ENCODE data around the gene UBXN7.
"Not testable (repeated sequence)": the region's sequence is repeated elsewhere in the genome, so short reads cannot be mapped to it uniquely, and the experiment has no call there.

UBXN7 gene

DNA sequence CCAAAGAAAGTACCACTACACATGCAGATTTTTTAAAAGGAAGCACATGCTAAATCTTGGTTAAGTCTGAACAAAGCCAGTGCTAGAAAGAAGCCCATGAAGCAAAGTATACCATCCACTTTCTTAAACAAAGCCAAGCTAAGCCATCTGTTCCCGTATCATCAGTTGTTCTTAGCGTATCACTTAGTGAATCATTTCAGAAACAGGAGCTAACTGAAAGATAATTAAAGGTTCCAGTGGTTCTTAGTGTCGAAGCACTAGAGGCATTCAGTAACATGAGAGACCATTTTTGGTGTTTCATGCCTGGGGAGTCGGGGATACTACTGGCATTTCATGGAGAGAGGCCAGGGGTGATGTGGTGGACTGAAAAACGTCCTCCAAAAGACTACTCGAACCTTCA is 12.8 kb downstream of the UBXN7 start:
- DNase-seq (ENCODE audit: low read depth in 2 of 2) = no peak

- no peak for DNase-seq (ENCODE audit: low read depth in 2 of 2)
Measured at GRCh38 chr3:196418601-196419000, 13.6 kb downstream of the UBXN7 start.

DNA sequence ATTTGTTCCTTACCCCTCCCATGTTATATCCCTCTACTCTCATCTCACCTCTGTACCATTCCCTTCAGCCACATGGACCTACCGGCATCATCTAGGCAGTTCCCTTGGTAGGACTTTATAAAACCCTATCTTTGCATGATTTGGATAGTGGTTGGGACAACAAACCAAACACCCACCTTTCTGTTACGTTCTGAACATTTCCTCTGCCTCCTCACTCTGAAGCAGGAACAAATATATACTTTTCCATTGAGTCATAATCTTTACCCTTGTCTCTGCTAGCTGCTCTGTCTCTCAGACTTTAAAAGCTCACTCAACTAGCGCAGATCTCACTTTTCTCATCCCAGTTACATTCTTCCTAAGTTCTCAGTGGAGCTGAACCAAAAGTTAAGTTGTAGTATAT is 17.8 kb downstream of the UBXN7 start:
- DNase-seq (ENCODE audit: low read depth in 2 of 2) = no peak

DNA sequence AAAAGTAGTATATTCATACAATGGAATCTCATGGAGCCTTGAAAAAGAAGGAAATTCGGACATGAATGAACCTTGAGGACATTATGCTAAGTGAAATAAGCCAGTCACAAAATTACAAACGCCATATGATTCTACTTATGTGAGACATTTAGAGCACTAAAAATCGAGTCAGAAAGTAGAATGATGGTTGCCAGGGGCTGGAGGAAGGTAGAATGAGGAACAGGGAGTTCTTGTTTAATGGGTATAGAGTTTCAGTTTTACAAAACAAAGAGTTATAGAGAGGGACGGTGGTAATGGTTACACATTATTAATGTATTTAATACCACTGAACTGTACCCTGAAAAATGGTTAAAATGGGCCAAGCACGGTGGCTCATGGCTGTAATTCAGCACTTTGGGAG is 19.5 kb downstream of the UBXN7 start:
- DNase-seq (ENCODE audit: low read depth in 2 of 2) = no peak

DNA sequence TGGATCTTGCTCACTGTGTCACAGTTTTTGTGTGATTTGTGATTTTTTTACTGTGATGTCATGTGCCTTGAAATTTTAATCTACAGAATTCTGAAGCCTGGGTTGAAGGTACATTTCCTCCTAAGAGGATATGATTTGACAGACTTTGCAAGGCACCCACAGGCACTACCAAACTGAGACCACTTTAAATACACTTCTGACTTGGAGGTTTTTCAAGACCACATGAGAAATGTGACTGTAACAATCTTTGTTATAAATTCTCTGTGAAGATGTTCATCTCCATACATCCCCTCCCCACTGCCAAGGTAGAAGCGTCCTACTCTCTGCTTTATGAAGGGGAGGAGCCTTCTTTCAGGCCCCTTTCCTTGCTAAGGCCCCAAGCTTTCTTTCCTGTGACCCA is 22.8 kb downstream of the UBXN7 start:
- no peak for DNase-seq (ENCODE audit: low read depth in 2 of 2)

GRCh38 chr3:196408565-196409300 is 23.5 kb downstream of the UBXN7 start:
- no peak for DNase-seq (ENCODE audit: low read depth in 2 of 2)

DNA sequence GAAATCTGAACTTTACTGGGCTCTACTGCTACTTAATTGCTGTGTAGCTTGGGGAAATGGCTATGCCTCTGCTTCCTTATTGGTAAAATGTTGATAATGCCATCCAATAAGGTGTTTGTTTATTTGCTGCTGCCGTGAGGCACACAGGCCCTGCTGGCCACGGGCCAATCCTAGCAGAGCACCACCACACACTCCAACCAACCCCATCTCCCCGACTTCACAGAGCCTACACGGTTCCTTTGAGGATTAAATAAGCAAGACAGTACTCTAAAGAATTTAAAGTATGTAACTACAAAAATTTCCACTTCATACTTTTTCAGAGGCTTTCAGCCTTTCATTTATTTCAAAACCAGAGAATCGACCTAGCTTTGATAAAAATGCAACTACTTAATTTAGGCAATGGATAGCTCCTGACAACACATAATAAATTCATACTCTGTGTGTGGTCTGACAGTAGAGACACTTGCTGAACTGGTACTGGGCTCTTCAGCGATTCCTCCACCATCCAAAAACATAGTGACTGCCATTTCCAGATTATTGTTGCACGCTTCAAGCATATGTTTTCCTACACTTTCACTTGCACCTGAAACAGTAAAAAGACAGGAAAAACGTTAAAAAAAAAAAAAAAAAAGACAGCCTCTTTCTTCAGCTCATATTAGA is 25.3 kb downstream of the UBXN7 start:
- no peak for DNase-seq (ENCODE audit: low read depth in 2 of 2)

DNA sequence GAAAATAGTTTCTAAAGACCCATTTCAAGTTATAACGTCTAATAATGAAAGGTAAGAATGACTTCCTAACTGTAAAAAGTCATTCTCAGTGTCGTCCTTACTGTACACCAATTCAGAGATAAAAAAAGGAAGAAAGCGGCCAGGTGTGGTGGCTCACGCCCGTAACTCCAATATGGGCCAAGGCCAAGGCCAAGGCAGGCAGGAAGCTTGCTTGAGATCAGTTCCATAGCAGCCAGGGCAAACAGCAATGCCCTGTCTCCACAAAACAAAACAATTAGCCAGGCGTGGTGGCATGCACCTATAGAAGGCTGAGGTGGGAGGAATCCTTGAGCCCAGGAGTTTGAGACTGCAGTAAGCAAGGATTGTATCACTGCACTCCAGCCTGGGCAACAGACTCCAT is 31.9 kb downstream of the UBXN7 start:
- DNase-seq (ENCODE audit: low read depth in 2 of 2) = no peak

DNA sequence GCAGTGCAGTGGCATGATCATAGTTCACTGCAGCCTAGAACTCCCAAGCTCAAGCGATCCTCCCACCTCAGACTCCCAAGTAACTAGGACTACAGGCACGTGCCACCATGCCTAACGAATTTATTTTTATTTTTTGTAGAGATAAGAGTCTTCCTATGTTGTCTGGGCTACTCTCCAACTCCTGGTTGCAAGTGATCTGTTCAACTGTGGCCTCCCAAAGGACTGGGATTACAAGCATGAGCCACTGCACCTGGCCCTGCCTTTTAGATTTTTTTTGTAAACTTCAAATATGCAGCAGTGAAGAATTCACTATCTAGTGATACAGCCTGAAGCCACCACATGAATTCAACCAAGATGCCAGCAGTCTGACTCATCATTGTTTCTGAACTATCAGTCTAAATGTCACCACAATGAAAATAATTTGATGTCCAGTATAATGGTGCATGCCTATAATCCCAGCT is 32.7 kb downstream of the UBXN7 start:
- DNase-seq (ENCODE audit: low read depth in 2 of 2) = no peak

DNA sequence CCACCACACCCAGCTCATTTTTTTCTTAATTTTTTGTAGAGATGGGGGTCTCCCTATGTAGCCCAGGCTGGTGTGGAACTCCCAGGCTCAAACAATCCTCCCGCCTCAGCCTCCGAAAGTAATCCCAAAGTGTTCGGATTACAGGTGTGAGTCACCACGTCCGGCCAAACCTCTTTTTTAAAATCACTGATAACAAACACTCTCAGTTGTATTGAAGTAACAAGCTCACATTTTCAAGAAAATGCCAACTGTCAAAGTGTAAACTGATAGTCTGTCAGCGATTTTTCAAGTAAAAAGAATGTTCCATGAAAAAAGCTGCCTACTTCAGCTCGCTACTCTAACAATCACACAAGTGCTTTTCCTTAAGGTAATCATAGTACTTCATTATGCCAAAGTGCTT is 33.4 kb downstream of the UBXN7 start:
- no peak for DNase-seq (ENCODE audit: low read depth in 2 of 2)

- no peak for DNase-seq (ENCODE audit: low read depth in 2 of 2)
Measured at GRCh38 chr3:196397941-196398340, 34.3 kb downstream of the UBXN7 start.

- DNase-seq (ENCODE audit: low read depth in 2 of 2) = no peak
Measured at GRCh38 chr3:196390116-196390515, 42.1 kb downstream of the UBXN7 start.

DNA sequence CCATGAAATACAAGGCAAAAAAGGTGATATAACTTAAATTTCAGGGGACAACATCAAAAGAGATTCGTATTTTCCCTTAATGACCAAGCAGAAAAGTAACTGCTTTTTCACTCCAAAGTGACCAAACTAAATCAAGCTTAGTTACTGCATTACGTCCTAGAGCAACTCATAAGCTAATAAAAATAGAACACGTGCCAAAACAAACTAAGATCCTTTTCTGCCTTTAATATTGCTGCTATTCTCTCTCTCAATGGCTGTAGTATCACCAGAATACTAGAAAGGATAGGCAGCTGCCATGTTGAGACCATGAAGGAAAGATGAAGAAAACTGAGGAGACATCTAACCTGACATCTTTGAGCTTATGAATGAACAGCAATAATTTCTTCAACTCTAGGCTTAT is 43.3 kb downstream of the UBXN7 start:
- no peak for DNase-seq (ENCODE audit: low read depth in 2 of 2)

GRCh38 chr3:196387941-196388340 is 44.3 kb downstream of the UBXN7 start:
- DNase-seq (ENCODE audit: low read depth in 2 of 2) = not testable (repeated sequence)

GRCh38 chr3:196386797-196387196 is 45.4 kb downstream of the UBXN7 start:
- DNase-seq (ENCODE audit: low read depth in 2 of 2) = not testable (repeated sequence)

DNA sequence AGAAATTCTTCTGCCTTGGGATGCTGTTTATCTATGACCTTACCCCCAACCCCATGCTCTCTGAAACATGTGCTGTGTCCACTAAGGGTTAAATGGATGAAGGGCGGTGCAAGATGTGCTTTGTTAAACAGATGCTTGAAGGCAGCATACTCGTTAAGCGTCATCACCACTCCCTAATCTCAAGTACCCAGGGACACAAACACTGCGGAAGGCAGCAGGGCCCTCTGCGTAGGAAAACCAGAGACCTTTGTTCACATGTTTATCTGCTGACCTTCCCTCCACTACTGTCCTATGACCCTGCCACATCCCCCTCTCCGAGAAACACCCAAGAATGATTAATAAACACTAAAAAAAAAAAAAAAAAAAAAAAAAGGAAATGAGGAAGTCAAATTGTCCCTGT is 46.2 kb downstream of the UBXN7 start:
- not testable (repeated sequence) for DNase-seq (ENCODE audit: low read depth in 2 of 2)

DNA sequence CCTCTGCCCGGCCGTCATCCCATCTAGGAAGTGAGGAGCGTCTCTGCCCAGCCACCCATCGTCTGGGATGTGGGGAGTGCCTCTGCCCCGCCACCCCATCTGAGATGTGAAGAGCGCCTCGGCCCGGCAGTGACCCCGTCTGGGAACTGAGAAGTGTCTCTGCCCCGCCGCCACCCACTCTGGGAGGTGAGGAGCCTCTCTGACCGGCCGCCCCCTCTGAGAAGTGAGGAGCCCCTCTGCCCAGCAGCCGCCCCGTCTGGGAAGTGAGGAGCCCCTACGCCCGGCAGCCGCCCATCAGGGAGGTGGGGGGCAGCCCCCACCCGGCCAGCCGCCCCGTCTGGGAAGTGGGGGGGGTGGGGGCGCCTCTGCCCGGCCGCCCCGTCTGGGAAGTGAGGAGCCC is 46.8 kb downstream of the UBXN7 start:
- not testable (repeated sequence) for DNase-seq (ENCODE audit: low read depth in 2 of 2)

DNA sequence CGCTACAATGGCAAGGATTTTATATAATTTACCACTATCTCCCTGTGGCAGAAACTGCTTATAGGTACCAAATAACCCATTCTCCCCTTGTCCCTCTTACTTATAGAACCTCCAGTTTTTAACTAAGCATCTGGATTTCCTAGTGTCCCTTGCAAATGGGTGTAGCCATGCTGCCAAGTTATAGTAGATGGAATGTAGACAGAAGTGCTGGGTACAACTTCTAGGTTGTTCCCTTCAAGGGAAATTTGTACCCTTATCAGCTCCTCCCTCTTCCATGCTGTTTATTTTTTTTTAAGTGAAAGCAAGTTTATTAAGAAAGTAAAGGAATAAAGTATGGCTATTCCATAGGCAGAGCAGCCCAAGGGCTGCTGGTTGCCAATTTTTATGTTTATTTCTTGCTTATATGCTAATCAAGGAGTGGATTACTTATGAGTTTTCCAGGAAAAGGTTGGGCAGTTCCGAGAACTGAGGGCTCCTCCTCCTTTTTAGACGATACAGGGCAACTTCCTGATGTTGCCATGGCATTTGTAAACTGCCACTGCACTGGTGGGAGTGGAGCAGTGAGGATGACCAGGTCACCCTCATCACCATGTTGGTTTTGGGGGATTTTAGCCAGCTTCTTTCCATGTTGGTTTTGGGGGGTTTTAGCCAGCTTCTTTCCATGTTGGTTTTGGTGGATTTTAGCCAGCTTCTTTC is 53.9 kb downstream of the UBXN7 start:
- no peak for DNase-seq (ENCODE audit: low read depth in 2 of 2)

- no peak for DNase-seq (ENCODE audit: low read depth in 2 of 2)
Measured at GRCh38 chr3:196377321-196377720, 54.9 kb downstream of the UBXN7 start.

DNA sequence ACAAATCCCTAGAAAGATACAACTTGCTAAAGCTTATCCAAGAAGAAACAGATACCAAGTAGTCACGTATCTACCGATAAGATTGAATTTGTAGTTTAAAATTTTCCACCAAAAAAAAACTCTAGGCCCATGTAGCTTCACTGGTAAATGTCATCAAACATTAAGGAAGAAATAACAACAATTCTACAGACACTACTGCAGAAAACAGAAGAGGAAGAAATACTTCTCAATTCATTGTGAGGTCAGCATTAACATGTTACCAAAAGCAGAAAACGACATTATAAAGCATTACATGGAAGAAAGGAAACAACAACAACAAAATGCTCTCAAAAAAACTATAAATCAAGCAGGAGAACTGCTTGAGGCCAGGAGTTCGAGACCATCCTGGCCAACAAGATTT is 66.5 kb downstream of the UBXN7 start:
- no peak for DNase-seq (ENCODE audit: low read depth in 2 of 2)

GRCh38 chr3:196360586-196360985 is 71.6 kb downstream of the UBXN7 start:
- no peak for DNase-seq (ENCODE audit: low read depth in 2 of 2)

DNA sequence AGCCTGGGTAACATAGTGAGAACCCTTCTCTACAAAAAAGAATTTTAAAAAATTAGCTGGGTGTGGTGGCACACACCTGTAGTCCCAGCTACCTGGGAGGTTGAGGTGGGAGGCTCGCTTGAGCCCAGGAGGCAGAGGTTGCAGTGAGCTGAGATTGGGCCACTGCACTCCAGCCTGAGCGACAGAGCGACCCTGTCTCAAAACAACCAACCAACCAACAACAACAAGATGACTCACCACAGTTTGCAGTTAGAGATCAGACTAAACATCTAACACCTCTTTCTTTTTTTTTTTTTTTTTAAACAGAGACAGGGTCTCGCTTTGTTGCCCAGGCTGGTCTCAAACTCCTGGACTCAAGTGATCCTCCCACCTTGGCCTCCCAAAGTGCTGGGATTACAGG is 73.7 kb downstream of the UBXN7 start:
- DNase-seq (ENCODE audit: low read depth in 2 of 2) = not testable (repeated sequence)

DNA sequence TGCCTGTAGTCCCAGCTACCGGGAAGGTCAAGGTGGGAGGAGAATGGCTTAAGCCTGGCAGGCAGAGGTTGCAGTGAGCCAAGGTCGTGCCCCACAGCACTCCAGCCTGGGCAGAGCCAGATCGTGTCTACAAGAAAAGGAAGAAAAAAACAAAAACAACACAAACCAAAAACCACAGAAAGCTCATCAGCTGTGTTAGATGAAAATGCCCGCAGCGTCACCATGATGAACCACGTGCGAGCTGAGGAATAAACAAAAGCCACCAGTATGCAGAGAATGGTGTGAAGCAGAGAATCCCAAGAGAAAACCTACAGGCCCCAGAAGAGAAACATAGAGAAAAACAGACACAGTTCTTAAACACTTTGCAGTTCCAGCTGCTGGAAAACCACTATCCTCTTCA is 74.3 kb downstream of the UBXN7 start:
- DNase-seq (ENCODE audit: low read depth in 2 of 2) = peak in 1 of 2 donors; percentile 4

All from stimulated activated CD8-positive, alpha-beta memory T cell treated with anti-CD3 and anti-CD28 coated beads, Interleukin-7, amount 100 ng/mL, for 4 hours (primary cell).